ENCODE results near the gene LAMP2.

The LAMP2 gene

GRCh38 chrX:120468825-120469525 lies at the start of gene LAMP2 (continued):
- TF ChIP-seq FEZF1 (tag by site-specific recombination; IDR thresholded peaks at IDR 0.05) (no peak), ZNF280D (tag by site-specific recombination; IDR thresholded peaks at IDR 0.05) (no peak), ZNF670 (tag by site-specific recombination; IDR thresholded peaks at IDR 0.05; ENCODE audit: low read depth) (no peak), ZNF426 (tag by site-specific recombination; IDR thresholded peaks at IDR 0.05) (no peak), ZFP69B (tag by site-specific recombination; IDR thresholded peaks at IDR 0.05) (0 out of 2 replicates have a peak, but pooled peaks have one; percentile 19), ZNF157 (tag by site-specific recombination; IDR thresholded peaks at IDR 0.05) (no peak), ELK4 (IDR thresholded peaks at IDR 0.05; ENCODE audit: borderline replicate concordance, low read depth, low read length) (no peak), ZNF501 (tag by site-specific recombination; IDR thresholded peaks at IDR 0.05) (peak; percentile 64; the same call in 1 of the 2 replicates), ZFHX2 (tag by site-specific recombination; conservative IDR thresholded peaks at IDR 0.05) (peak; percentile 32; the same call in 1 of the 2 replicates), ZNF768 (tag by site-specific recombination; IDR thresholded peaks at IDR 0.05) (no peak), ZNF2 (tag by site-specific recombination; IDR thresholded peaks at IDR 0.05) (peak; percentile 50; the same call in 1 of the 2 replicates), ZXDB (tag by site-specific recombination; IDR thresholded peaks at IDR 0.05) (peak; percentile 36; the same call in 1 of the 2 replicates), PRDM10 (tag by site-specific recombination; IDR thresholded peaks at IDR 0.05) (no peak), HOXC10 (CRISPR knock-in tag; IDR thresholded peaks at IDR 0.05) (no peak), ZBTB17 (tag by site-specific recombination; IDR thresholded peaks at IDR 0.05) (peak; percentile 96), ZBTB21 (tag by site-specific recombination; IDR thresholded peaks at IDR 0.05) (peak; percentile 27; the same call in 1 of the 2 replicates), ZNF335 (tag by site-specific recombination; conservative IDR thresholded peaks at IDR 0.05) (peak; percentile 71), YY1 (tag by site-specific recombination; IDR thresholded peaks at IDR 0.05) (no peak), KLF1 (tag by site-specific recombination; IDR thresholded peaks at IDR 0.05) (peak; percentile 43; the same call in 1 of the 2 replicates), ZNF560 (tag by site-specific recombination; IDR thresholded peaks at IDR 0.05; ENCODE audit: borderline replicate concordance) (no peak), ZNF658 (tag by site-specific recombination; IDR thresholded peaks at IDR 0.05) (no peak), REPIN1 (tag by site-specific recombination; IDR thresholded peaks at IDR 0.05; ENCODE audit: low read depth) (no peak)
- TF ChIP-seq, protein P1, sequence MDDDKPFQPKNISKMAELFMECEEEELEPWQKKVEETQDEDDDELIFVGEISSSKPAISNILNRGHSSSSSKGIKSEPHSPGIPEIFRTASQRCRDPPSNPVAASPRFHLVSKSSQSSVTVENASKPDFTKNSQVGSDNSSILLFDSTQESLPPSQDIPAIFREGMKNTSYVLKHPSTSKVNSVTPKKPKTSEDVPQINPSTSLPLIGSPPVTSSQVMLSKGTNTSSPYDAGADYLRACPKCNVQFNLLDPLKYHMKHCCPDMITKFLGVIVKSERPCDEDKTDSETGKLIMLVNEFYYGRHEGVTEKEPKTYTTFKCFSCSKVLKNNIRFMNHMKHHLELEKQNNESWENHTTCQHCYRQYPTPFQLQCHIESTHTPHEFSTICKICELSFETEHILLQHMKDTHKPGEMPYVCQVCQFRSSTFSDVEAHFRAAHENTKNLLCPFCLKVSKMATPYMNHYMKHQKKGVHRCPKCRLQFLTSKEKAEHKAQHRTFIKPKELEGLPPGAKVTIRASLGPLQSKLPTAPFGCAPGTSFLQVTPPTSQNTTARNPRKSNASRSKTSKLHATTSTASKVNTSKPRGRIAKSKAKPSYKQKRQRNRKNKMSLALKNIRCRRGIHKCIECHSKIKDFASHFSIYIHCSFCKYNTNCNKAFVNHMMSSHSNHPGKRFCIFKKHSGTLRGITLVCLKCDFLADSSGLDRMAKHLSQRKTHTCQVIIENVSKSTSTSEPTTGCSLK (tag by site-specific recombination; IDR thresholded peaks at IDR 0.05), result no peak
- TF ChIP-seq, protein P2, sequence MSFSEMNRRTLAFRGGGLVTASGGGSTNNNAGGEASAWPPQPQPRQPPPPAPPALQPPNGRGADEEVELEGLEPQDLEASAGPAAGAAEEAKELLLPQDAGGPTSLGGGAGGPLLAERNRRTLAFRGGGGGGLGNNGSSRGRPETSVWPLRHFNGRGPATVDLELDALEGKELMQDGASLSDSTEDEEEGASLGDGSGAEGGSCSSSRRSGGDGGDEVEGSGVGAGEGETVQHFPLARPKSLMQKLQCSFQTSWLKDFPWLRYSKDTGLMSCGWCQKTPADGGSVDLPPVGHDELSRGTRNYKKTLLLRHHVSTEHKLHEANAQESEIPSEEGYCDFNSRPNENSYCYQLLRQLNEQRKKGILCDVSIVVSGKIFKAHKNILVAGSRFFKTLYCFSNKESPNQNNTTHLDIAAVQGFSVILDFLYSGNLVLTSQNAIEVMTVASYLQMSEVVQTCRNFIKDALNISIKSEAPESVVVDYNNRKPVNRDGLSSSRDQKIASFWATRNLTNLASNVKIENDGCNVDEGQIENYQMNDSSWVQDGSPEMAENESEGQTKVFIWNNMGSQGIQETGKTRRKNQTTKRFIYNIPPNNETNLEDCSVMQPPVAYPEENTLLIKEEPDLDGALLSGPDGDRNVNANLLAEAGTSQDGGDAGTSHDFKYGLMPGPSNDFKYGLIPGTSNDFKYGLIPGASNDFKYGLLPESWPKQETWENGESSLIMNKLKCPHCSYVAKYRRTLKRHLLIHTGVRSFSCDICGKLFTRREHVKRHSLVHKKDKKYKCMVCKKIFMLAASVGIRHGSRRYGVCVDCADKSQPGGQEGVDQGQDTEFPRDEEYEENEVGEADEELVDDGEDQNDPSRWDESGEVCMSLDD (tag by site-specific recombination; IDR thresholded peaks at IDR 0.05), result peak; percentile 35; the same call in 1 of the 2 replicates
- TF ChIP-seq, protein P3, sequence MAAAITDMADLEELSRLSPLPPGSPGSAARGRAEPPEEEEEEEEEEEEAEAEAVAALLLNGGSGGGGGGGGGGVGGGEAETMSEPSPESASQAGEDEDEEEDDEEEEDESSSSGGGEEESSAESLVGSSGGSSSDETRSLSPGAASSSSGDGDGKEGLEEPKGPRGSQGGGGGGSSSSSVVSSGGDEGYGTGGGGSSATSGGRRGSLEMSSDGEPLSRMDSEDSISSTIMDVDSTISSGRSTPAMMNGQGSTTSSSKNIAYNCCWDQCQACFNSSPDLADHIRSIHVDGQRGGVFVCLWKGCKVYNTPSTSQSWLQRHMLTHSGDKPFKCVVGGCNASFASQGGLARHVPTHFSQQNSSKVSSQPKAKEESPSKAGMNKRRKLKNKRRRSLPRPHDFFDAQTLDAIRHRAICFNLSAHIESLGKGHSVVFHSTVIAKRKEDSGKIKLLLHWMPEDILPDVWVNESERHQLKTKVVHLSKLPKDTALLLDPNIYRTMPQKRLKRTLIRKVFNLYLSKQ (tag by site-specific recombination; IDR thresholded peaks at IDR 0.05; ENCODE audit: borderline replicate concordance), result no peak
